H1 (cell line): ENCODE measurements around the gene SLC26A9. TPM values are rescaled to one million over a fixed set of nuclear protein-coding genes. Genes with fewer than 3 reads are reported as not detected.

Source experiments
- CTCF ChIA-PET: fragments of 300-600 bp; sonication (Branson Sonifier 250); formaldehyde crosslinking; loops from one replicate; lab custom pipeline; 2021; ENCODE audit not compliant: partially characterized antibody; lab: Charles Lee
- POLR2A ChIA-PET: fragments of 300-600 bp; sonication (Branson Sonifier 250); formaldehyde crosslinking; loops from one replicate; lab custom pipeline; 2021; ENCODE audit warnings: inconsistent platforms; ENCODE audit not compliant: partially characterized antibody; lab: Charles Lee
- DNase-seq, 2 experiments: peaks; one replicate each; pipeline versions ENCODE4 v3.0.0 to v3.0.0-alpha.2; 2010 to 2022; ENCODE audit warnings: low spot score in 2 of 2, low read depth in 1 of 2, mixed read lengths in 1 of 2
- FAIRE-seq: peaks from 2 replicates; lab custom pipeline; 2011; peaks lifted over from hg19 to GRCh38; lab: Jason Lieb, UNC
- H2AFZ ChIP-seq: 2 replicates; pipeline ENCODE4 v1.8.1; 2012; ENCODE audit warnings: low read length, inconsistent platforms
- H2AK5ac ChIP-seq: 2 replicates; pipeline ENCODE4 v1.6.1; 2013; ENCODE audit warnings: low read depth, low read length
- H2BK120ac ChIP-seq: replicated peaks from 2 replicates; pipeline ENCODE3; 2013; ENCODE audit warnings: low read depth, low read length, inconsistent platforms
- H2BK12ac ChIP-seq: 2 replicates; pipeline ENCODE4 v1.6.1; 2013; ENCODE audit warnings: low read depth, low read length
- H2BK15ac ChIP-seq: 2 replicates; pipeline ENCODE4 v1.6.1; 2013; ENCODE audit warnings: low read length
- H2BK20ac ChIP-seq: 2 replicates; pipeline ENCODE4 v1.6.1; 2013; ENCODE audit warnings: low read length
- H2BK5ac ChIP-seq: 2 replicates; pipeline ENCODE4 v1.6.1; 2013; ENCODE audit warnings: low read depth, low read length
- H3K14ac ChIP-seq: 2 replicates; pipeline ENCODE4 v1.6.1; 2013; ENCODE audit warnings: inconsistent platforms; ENCODE audit not compliant: insufficient read length
- H3K18ac ChIP-seq: 2 replicates; pipeline ENCODE4 v1.6.1; 2013; ENCODE audit warnings: low read length; ENCODE audit errors: extremely low read depth
- H3K23ac ChIP-seq: 2 replicates; pipeline ENCODE4 v1.6.1; 2013; ENCODE audit warnings: inconsistent platforms; ENCODE audit not compliant: insufficient read length
- H3K23me2 ChIP-seq: 2 replicates; pipeline ENCODE4 v1.6.1; 2013; ENCODE audit warnings: low read depth, low read length
- H3K27ac ChIP-seq: 2 replicates; pipeline ENCODE4 v1.6.1; 2011; ENCODE audit warnings: low read depth, low read length, inconsistent platforms
- H3K27me3 ChIP-seq, 4 experiments: replicated peaks in 1 of 4; 1 replicate in 1 of 4; 2 replicates in 3 of 4; pipeline versions ENCODE4 v1.6.1 to v1.8.1; 2011 to 2013; ENCODE audit warnings: low read length in 3 of 4, mild to moderate bottlenecking in 3 of 4, inconsistent platforms in 2 of 4, mixed read lengths in 2 of 4, moderate library complexity in 1 of 4; ENCODE audit not compliant: control insufficient read depth in 3 of 4, insufficient read depth in 3 of 4; ENCODE audit errors: extremely low read depth in 1 of 4
- H3K36me3 ChIP-seq, 4 experiments: 2 replicates each; pipeline versions ENCODE4 v1.6.1 to v1.8.1; 2011 to 2013; ENCODE audit warnings: mild to moderate bottlenecking in 4 of 4, low read length in 3 of 4, moderate library complexity in 2 of 4, control low read depth in 1 of 4, inconsistent platforms in 1 of 4; ENCODE audit not compliant: insufficient read depth in 4 of 4, control insufficient read depth in 2 of 4
- H3K4ac ChIP-seq: replicated peaks from 2 replicates; pipeline ENCODE3; 2013; ENCODE audit warnings: low read length, low read depth, mixed read lengths, inconsistent platforms; ENCODE audit not compliant: insufficient read length
- H3K4me1 ChIP-seq, 4 experiments: replicated peaks in 1 of 4; 1 replicate in 1 of 4; 2 replicates in 3 of 4; pipeline versions ENCODE4 v1.6.1 to v1.8.1; 2011 to 2013; ENCODE audit warnings: low read length in 3 of 4, inconsistent platforms in 2 of 4, mixed read lengths in 1 of 4; ENCODE audit not compliant: insufficient read depth in 4 of 4, control insufficient read depth in 3 of 4
- H3K4me2 ChIP-seq, 2 experiments: 2 replicates each; pipeline versions ENCODE4 v1.6.1 to v1.8.1; 2011 to 2013; ENCODE audit warnings: low read depth in 2 of 2, low read length in 2 of 2, control low read depth in 1 of 2, inconsistent platforms in 1 of 2, mild to moderate bottlenecking in 1 of 2; ENCODE audit not compliant: insufficient read depth in 1 of 2
- H3K4me3 ChIP-seq, 4 experiments: fragments of 200-600, 300-600 bp in 1 of 4; sonication (generic), shearing (Covaris generic), sonication (Bioruptor Twin) in 1 of 4; 2 replicates each; pipeline versions ENCODE4 v1.5.1 to v1.8.1; 2011 to 2016; ENCODE audit warnings: low read length in 4 of 4, low read depth in 3 of 4, control low read depth in 2 of 4, inconsistent platforms in 2 of 4, mild to moderate bottlenecking in 2 of 4, mixed read lengths in 1 of 4, moderate library complexity in 1 of 4; ENCODE audit not compliant: insufficient read depth in 2 of 4; ENCODE audit errors: extremely low read depth in 1 of 4
- H3K56ac ChIP-seq: replicated peaks from 2 replicates; pipeline ENCODE3; 2013; ENCODE audit warnings: low read depth, mild to moderate bottlenecking, mixed read lengths, low read length, inconsistent platforms; ENCODE audit not compliant: insufficient read length
- H3K79me1 ChIP-seq: 2 replicates; pipeline ENCODE4 v1.6.1; 2013; ENCODE audit warnings: low read depth, low read length, control low read depth
- H3K79me2 ChIP-seq, 2 experiments: 2 replicates each; pipeline versions ENCODE4 v1.6.1 to v1.8.1; 2012 to 2013; ENCODE audit warnings: low read length in 2 of 2, mild to moderate bottlenecking in 2 of 2, inconsistent platforms in 1 of 2; ENCODE audit not compliant: insufficient read depth in 2 of 2, control insufficient read depth in 1 of 2
- H3K9ac ChIP-seq, 4 experiments: replicated peaks in 1 of 4; 1 replicate in 1 of 4; 2 replicates in 3 of 4; pipeline versions ENCODE4 v1.6.1 to v1.8.1; 2011 to 2013; ENCODE audit warnings: low read depth in 3 of 4, low read length in 3 of 4, control low read depth in 2 of 4, mild to moderate bottlenecking in 2 of 4, moderate library complexity in 2 of 4, inconsistent platforms in 1 of 4; ENCODE audit errors: extremely low read depth in 1 of 4
- H3K9me3 ChIP-seq, 2 experiments: 2 replicates each; pipeline versions ENCODE4 v1.6.1 to v1.8.1; 2012 to 2013; ENCODE audit warnings: mild to moderate bottlenecking in 2 of 2, moderate library complexity in 2 of 2, control low read depth in 1 of 2, inconsistent platforms in 1 of 2, low read depth in 1 of 2, low read length in 1 of 2, mixed read lengths in 1 of 2; ENCODE audit not compliant: insufficient read depth in 2 of 2
- H4K20me1 ChIP-seq, 2 experiments: replicated peaks in 1 of 2; 2 replicates each; pipeline versions ENCODE3 to v1.8.1; 2011 to 2013; ENCODE audit warnings: inconsistent platforms in 2 of 2, low read length in 2 of 2, mild to moderate bottlenecking in 1 of 2; ENCODE audit not compliant: insufficient read depth in 2 of 2, control insufficient read depth in 1 of 2
- H4K5ac ChIP-seq: 2 replicates; pipeline ENCODE4 v1.6.1; 2013; ENCODE audit warnings: low read length, low read depth, mixed read lengths, inconsistent platforms; ENCODE audit not compliant: insufficient read length
- H4K8ac ChIP-seq: 2 replicates; pipeline ENCODE4 v1.8.0; 2013; ENCODE audit warnings: mild to moderate bottlenecking, moderate library complexity, low read length, inconsistent platforms; ENCODE audit not compliant: insufficient read depth; ENCODE audit errors: extremely low read depth
- H4K91ac ChIP-seq: replicated peaks from 2 replicates; pipeline ENCODE3; 2013; ENCODE audit warnings: low read length, mixed read lengths, inconsistent platforms; ENCODE audit not compliant: insufficient read length
- BRCA1 ChIP-seq: IDR thresholded peaks from 2 replicates; pipeline ENCODE4 v1.6.1; 2012; ENCODE audit warnings: low read depth, low read length, improper control_type of control experiment
- CREB1 ChIP-seq: IDR thresholded peaks from 2 replicates; pipeline ENCODE4 v1.6.1; 2012; ENCODE audit warnings: inconsistent platforms
- EGR1 ChIP-seq: IDR thresholded peaks from 2 replicates; pipeline ENCODE4 v1.6.1; 2011; ENCODE audit warnings: low read depth, low read length, borderline replicate concordance
- JUN ChIP-seq: IDR thresholded peaks from 2 replicates; pipeline ENCODE4 v1.6.1; 2011; ENCODE audit warnings: low read depth, mild to moderate bottlenecking, improper control_type of control experiment, low read length
- KDM1A ChIP-seq: fragments of 200-600, 300-600 bp; sonication (generic); IDR thresholded peaks from 2 replicates; pipeline ENCODE4 v1.7.1; 2016; ENCODE audit warnings: mild to moderate bottlenecking, low read length, borderline replicate concordance
- KDM4A ChIP-seq: IDR thresholded peaks from one replicate; pipeline ENCODE4 v1.7.1; 2012; ENCODE audit warnings: low read depth, mild to moderate bottlenecking, moderate library complexity, low read length, inconsistent platforms; ENCODE audit not compliant: severe bottlenecking
- KDM5A ChIP-seq: fragments of 200-600 bp; IDR thresholded peaks from 2 replicates; pipeline ENCODE4 v1.7.1; 2012; ENCODE audit warnings: mild to moderate bottlenecking, low read length, inconsistent platforms, mixed read lengths
- POLR2AphosphoS5 ChIP-seq: IDR thresholded peaks from 2 replicates; pipeline ENCODE4 v1.6.1; 2011; ENCODE audit warnings: low read depth, low read length
- RXRA ChIP-seq: IDR thresholded peaks from 2 replicates; pipeline ENCODE4 v1.6.1; 2011; ENCODE audit warnings: low read depth, mild to moderate bottlenecking, low read length, moderate library complexity; ENCODE audit not compliant: insufficient read depth
- SP1 ChIP-seq: IDR thresholded peaks from 2 replicates; pipeline ENCODE4 v1.6.1; 2011; ENCODE audit warnings: low read depth, low read length
- WGBS, 2 experiments: shearing (Covaris generic) in 1 of 2; methylation state at CpG; one replicate each; pipeline versions ENCODE4 v1.1.6 to v1.1.7; 2013 to 2015; ENCODE audit warnings: low lambda C conversion rate in 2 of 2, mixed read lengths in 2 of 2, inconsistent platforms in 1 of 2, low coverage in 1 of 2, missing lambda C conversion rate in 1 of 2; ENCODE audit not compliant: insufficient replicate concordance in 2 of 2, insufficient coverage in 1 of 2, insufficient read length in 1 of 2; ENCODE audit errors: extremely low coverage in 1 of 2, missing lambda C conversion rate in 1 of 2; 5-methylcytosine and 5-hydroxymethylcytosine counted together
- polyA plus RNA-seq, 7 experiments: library from polyadenylated mRNA; depleted of rRNA in 3 of 7; stranded (reverse) in 5 of 7; unstranded in 2 of 7; fragments of >200 nt in 5 of 7; fragments of 200-250 nt in 2 of 7; gene quantifications; 1 replicate in 5 of 7; 2 replicates in 1 of 7; 4 replicates in 1 of 7; pipeline versions ENCODE4 v1.2.1 to v1.2.3, GENCODE V29; 2011 to 2013; ENCODE audit warnings: missing spikeins in 2 of 7, mixed read lengths in 2 of 7
- total RNA-seq: library from RNA; stranded (reverse); fragmentation: NEBNext Ultra II Directional; extraction: Animal tissue kit (Norgen Biotek cat#: 25700); gene quantifications from 2 replicates; pipeline ENCODE4 v1.2.1, GENCODE V29; 2021
- TF ChIP-seq, protein P1 (sequence below): IDR thresholded peaks from 2 replicates; pipeline ENCODE4 v1.6.1; 2012; ENCODE audit warnings: inconsistent platforms
- TF ChIP-seq, protein P2 (sequence below), 3 experiments: IDR thresholded peaks; 1 replicate in 2 of 3; 2 replicates in 1 of 3; pipeline versions ENCODE4 v1.5.1 to v1.6.1; 2011; ENCODE audit warnings: low read length in 3 of 3, mild to moderate bottlenecking in 3 of 3, inconsistent platforms in 2 of 3, low read depth in 1 of 3, moderate library complexity in 1 of 3; ENCODE audit not compliant: insufficient read depth in 1 of 3; ENCODE audit errors: control extremely low read depth in 1 of 3

Gene SLC26A9
- total and polyA plus RNA-seq, 2 of the 8 experiments (the other 6 are each of a cell fraction or from before 2014, with no cell fraction given), result not detected

GRCh38 chr1:205914155-205914507 lies 29.1 kb downstream of the SLC26A9 start:
- Histone ChIP-seq H3K4ac (no peak overlapping the region), H3K23ac (no peak overlapping the region), H2BK5ac (no peak overlapping the region), H4K20me1 (peaks cover 0 to 1% of the 10 kb centered on the region in 2 experiments), H4K8ac (no peak overlapping the region), H3K4me1 (peaks cover 0 to 6% (median 2%) of the 10 kb centered on the region in 4 experiments; a peak in 4 of 7 replicates), H4K5ac (no peak overlapping the region), H3K56ac (no peak overlapping the region), H3K79me2 (no peaks in the 10 kb centered on the region), H3K4me2 (no peak overlapping the region), H3K4me3 (no peak overlapping the region), H2BK20ac (no peak overlapping the region), H3K36me3 (no peaks in the 10 kb centered on the region), H2BK12ac (no peak overlapping the region), H2AK5ac (no peak overlapping the region), H3K9me3 (no peaks in the 10 kb centered on the region), H2BK15ac (no peak overlapping the region), H3K23me2 (no peaks in the 10 kb centered on the region), H3K27me3 (no peaks in the 10 kb centered on the region; a peak in 1 of 7 replicates), H3K14ac (no peak overlapping the region), H2AFZ (no peak overlapping the region), H4K91ac (no peak overlapping the region), H3K27ac (no peak overlapping the region), H3K79me1 (no peaks in the 10 kb centered on the region), H3K18ac (no peak overlapping the region), H2BK120ac (no peak overlapping the region), H3K9ac (no peak overlapping the region)
- no peak for DNase-seq
- ChIA-PET POLR2A (no interaction called here), CTCF (interaction anchor here (0.6 to 10.9 kb wide), 7 partner anchors 11 to 120 kb away, joined by 3 to 110 read pairs (median 6); partner anchors contain the start of gene SLC26A9)
- 93% methylated on average over 2 of the region's 2 CpGs; no CpG with 5 or more reads in 1 of the 2 experiments for WGBS, 2 experiments
- TF ChIP-seq, protein P1, sequence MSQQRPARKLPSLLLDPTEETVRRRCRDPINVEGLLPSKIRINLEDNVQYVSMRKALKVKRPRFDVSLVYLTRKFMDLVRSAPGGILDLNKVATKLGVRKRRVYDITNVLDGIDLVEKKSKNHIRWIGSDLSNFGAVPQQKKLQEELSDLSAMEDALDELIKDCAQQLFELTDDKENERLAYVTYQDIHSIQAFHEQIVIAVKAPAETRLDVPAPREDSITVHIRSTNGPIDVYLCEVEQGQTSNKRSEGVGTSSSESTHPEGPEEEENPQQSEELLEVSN, result no peak
- TF ChIP-seq KDM1A (no peak), JUN (no peak), EGR1 (no peak), BRCA1 (no peak), SP1 (no peak), KDM5A (no peak), POLR2AphosphoS5 (no peak), KDM4A (no peak), CREB1 (no peak), RXRA (no peak)
- TF ChIP-seq, protein P2, sequence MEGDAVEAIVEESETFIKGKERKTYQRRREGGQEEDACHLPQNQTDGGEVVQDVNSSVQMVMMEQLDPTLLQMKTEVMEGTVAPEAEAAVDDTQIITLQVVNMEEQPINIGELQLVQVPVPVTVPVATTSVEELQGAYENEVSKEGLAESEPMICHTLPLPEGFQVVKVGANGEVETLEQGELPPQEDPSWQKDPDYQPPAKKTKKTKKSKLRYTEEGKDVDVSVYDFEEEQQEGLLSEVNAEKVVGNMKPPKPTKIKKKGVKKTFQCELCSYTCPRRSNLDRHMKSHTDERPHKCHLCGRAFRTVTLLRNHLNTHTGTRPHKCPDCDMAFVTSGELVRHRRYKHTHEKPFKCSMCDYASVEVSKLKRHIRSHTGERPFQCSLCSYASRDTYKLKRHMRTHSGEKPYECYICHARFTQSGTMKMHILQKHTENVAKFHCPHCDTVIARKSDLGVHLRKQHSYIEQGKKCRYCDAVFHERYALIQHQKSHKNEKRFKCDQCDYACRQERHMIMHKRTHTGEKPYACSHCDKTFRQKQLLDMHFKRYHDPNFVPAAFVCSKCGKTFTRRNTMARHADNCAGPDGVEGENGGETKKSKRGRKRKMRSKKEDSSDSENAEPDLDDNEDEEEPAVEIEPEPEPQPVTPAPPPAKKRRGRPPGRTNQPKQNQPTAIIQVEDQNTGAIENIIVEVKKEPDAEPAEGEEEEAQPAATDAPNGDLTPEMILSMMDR (IDR thresholded peaks at IDR 0.05; ENCODE audit: control extremely low read depth in 1 of 3, insufficient read depth in 1 of 3, low read depth in 1 of 3, low read length in 3 of 3), result no peak
- no peak for FAIRE-seq
